Measurements from ENCODE around the gene MFAP5.

- TF ChIP-seq CTCF (IDR thresholded peaks at IDR 0.05) = no peak
- no peak for TF ChIP-seq POLR2A (IDR thresholded peaks at IDR 0.05)
These were observed 47.4 kb downstream of the MFAP5 start for GRCh38 chr12:8615206-8615605.
